NCI-H2196 (cell line): ENCODE data around the gene CBX2.
A peak's percentile ranks its signal among the peaks of the same experiment; 100 is the strongest.

ENCODE experiments used
- DNase-seq: peaks from one replicate; lab custom pipeline; 2025; ENCODE audit not compliant: unreplicated experiment; lab: John Stamatoyannopoulos, UW

The CBX2 gene

DNA sequence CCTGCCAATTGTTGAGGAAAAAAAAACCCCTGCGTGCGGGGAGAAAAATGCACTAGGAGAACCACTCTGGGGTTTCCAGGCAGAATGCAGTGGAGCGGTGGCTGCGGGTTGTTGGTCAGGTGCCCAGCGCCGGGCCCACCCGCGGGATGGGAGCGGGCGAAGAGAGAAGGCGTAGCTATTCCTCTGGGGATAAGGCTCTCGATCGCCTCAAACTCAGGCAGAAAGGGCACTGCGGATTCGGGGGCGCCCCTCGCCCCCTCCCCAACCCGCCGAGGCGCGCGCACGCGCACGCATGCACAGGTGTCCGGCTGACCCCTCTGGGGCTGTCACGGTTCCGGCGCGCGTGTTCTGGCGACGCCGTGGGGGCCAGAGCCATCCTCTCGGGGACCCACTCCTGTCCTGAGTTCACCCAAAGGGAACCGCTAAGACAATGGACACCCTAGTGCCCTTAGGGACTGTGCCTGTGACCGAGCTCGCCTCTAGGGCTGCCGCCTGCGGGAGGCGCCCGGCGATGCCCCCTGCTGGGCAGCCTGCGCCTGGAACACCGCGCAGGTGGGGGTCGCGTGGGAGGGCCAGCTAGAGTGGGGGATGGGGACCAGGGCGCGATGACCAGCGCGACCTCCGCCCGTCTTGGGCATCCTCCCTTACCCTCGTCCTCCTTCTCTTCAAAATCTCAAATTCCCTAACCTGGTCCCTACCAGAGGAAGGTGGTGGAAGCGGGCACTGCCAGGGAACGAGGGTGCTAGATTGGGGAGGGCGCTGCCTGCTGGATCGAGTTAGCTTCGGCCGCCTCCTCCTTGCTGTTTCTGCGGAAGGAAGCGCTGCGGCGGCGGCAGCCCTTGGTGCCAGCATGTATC, 33.3 kb downstream of the CBX2 start:
- DNase-seq = peak; percentile 90

DNA sequence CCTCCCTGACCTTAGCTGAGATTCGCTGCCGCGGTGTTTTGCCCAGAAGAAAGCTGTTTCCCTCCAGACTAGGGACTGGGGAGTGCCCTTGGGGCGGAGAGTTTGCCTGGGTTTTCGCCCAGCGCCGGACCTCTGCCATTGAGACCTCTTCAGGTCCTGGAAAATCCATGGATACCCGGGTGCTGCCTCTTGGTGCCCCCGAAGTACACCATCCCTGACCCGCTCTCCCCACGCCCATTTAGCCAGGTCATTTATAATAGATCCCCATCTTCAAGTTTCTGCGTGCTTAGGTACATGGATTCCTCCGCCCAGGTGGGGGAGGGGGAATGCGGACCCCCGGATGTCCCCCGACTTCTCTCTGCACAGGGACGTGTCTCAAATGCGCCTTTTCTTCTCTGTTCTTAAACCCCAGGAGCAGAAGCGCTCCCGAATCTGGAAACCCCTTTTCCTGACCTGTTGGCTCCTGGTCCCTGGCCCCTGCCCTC, 34.0 kb downstream of the CBX2 start:
- no peak for DNase-seq

DNA sequence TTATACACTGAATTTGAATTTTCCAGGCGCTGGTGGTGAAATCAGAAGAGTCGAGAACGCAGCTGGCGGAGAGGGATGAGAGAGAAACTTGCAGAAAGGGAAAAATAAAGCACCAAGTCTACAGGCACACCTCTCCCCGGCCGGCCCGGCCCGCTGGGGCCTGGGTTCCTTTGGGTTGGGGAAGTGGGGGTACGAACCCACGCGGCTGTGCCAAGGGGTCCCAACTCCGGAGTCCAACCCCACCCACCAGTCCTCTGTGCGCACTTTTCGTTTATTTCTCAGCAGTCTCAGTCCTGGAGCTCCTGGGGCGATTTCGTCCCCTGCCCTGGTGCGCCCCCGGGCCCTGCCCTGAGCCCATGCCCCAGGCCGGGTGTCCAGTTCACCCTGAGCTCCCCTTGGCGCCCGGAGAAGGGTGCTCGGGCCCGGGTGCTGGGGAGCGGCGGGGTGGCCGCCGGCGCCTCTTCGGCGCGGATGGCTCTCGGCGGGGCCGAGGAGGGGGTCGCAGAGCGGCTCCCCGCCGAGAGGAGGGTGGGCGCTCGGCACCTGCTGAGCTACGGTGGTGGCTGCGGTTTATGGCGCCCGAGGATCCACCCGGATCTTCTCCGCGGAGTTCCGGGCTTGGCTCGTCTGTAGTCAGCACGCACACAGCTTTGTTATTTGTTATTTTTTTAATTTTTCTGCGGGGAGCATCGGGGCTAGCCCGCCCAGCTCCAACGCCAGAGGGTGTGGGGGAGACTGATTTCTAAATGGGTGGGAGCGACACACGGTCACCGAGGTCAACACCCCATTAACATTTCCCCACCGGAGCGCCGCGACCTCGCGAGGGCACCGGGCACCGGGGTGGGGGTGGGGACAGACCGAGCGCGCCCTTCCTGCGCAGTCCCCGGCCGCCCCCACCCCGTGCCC, 34.7 kb downstream of the CBX2 start:
- DNase-seq = no peak

DNA sequence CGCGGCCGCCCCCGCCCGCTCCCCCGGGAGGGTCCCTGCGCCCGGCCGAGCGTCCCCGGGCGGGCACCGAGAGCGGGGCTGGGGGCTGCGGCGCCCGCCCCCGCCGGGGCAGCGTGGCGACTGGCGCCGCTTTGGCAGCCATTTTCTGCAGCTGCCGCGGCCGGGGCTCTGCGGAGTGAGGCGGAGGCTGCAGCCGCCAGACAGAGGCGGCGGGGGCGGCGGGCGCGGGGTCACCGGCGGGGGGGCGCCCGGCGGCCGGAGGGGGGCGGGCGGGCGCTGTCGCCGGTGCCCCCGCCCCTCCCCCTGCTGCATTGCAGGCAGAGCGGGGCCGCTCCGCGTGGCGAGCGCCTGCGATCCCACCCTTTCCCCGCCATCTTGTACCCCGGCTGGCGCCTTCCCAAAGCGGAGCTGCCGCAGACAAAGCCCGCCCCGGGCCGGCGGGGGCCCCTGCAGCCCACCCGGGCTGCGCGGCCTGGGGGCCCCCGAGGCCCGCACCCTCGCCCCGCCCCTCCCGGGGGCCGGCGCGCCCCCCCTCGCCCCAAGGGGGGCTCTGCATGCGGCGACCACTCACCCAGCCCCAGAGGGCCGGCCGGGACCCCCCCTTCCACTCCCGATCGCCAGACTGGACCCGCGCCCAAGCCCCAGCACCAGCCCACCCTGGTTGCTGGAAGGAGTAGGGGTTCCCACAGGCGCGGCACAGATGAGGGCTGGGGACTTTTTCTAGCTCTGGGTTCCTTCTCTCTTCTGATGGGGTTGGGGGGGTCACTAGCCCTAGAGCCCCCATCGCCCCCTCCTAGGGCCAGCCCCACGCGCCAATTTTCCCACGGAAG, 35.6 kb downstream of the CBX2 start:
- peak; percentile 58 for DNase-seq

GRCh38 chr17:79814127-79814973, 36.4 kb downstream of the CBX2 start:
- no peak for DNase-seq

GRCh38 chr17:79814974-79815835, 37.3 kb downstream of the CBX2 start:
- DNase-seq = no peak

- no peak for DNase-seq
Measured at GRCh38 chr17:79815836-79816461, 38.0 kb downstream of the CBX2 start.

- no peak for DNase-seq
Measured at GRCh38 chr17:79818026-79818758, 40.2 kb downstream of the CBX2 start.

DNA sequence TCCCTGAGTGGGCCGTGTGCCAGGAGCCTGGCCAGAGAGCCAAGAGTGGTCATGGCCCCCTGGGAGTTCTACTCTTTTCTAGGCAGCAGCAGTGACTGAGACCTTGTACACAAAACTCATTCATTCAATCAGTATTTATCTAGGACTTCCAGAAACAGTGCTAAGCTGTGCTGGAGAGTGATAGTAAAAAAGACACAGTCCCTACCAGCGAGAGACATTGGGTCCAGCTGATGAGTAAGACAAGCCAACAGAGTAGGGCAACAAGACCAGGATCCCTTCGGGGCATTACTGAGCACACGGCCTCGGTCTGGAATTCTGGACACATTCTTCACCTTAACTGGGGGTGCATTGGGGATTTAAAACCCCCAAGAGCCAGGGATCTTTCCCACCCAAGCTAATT, 41.1 kb downstream of the CBX2 start:
- no peak for DNase-seq

GRCh38 chr17:79819534-79820276, 41.8 kb downstream of the CBX2 start:
- DNase-seq = no peak

DNA sequence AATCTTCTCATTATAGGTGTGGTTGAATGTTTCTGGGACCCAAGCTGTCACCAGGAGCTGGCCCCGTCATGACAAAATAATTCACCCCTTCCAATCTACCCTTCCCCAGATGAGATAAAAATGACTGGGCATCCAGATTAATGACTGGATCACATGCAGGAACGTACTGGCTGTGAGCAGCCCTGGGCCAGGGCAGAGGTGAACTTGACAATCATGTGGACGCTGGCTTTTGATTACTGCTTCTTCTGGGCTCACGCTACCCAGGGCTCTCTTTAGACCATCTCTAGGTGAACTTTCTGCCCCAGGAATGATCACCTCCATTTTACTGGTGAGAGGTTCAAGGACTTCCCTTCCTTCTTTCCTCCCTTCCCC, 43.0 kb downstream of the CBX2 start:
- DNase-seq = no peak

DNA sequence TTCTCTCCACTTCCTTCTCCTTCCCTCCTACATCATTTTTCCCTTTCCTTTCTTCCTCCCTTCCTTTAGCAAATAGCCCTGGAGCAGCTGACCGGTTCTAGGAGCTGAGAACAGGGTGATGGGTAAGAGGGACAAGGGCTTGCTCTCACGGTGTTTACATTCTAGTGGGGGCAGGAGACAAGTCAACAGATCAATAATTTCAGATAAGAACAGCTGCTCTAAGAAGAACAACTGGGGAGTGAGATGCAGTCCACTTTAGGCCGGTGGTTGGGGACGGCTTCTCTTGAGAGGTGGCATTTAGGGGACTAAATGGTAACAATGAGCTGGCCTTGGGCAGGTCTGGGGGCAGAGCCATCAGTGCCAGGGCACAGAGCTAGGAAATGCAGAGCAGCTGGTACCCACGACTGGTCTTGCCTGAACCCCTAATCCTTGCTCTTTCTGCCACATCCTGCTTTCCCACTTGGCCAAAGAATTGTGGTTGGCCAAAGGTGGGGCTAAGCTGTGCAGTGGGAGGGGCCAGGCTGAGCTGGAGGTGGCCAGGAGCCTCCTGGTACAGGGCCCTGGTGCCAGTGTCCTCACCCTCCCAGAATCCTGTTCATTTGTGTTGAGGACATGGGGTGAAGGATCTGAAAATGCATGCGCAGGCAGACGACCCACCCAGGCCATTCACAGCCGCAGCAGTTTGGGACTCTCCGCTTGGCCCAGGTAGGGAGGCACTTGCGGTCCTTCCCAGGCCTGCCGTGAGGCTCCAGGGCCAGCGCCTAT, 43.6 kb downstream of the CBX2 start:
- DNase-seq = no peak

GRCh38 chr17:79822583-79823124, 44.7 kb downstream of the CBX2 start:
- no peak for DNase-seq

GRCh38 chr17:79824234-79824633, 46.3 kb downstream of the CBX2 start:
- no peak for DNase-seq

DNA sequence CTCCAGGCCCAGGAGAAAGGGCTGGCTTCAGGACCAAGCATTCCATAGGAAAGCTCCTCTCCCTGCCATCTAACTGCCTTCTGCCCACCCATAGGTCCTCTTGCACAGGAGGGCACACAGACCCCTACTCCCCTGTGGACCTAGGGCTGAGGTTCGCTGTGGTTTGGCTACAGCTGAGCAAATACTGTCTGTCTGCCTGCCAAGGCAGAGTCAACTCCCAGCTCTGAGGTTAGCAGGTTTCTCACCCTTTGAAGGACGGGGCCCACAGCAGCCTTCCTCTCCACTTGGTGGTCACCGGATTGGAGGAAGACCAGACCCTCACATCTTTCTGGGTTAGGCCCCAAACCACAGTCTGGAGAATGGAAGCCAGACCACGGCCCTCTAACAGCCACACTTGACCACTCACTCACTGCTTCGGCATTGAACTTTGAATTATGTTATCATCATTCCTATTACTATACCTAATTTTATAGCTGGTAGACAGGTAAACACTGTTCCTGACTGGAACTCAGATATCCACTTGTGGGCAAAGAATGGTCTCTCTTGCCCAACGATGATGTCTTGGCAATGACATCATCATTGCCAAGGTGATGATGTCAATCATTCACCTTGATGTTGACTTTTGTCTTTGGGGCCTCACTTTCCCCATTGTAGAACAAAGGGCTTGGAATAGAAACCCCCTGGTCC, 47.1 kb downstream of the CBX2 start:
- DNase-seq = no peak

- no peak for DNase-seq
Measured at GRCh38 chr17:79825580-79825921, 47.6 kb downstream of the CBX2 start.
